Measurements from ENCODE around the gene CLPX. TPM values are rescaled to one million over a fixed set of nuclear protein-coding genes. Genes with fewer than 3 reads are reported as not detected.

CLPX gene
- total and polyA plus RNA-seq, 9 of the 15 experiments (the other 6 are each of a cell fraction or from before 2014, with no cell fraction given) = 11.2 to 83.3 (median 51.3) TPM

DNA sequence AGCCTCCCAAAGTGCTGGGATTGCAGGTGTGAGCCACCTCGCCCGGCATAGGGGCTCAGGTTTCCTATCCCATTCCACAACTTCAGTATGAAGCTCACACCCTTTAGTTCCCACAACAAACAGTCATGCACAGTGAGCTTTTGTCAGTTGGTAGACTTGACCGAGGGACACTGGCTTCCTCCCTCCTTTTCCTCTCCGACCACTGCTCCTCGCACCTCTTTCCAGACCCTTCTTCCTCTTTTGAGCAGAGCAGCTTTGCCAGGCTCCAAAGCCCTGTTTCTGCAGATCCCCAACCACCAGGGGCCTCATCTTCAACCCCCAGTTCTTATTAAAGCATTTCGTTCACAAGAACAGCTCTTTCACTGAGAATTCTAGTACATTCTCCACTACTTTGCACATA lies 38.9 kb upstream of the CLPX start:
- CTCF ChIA-PET (ENCODE audit: low intra/inter-chr PET ratio) = no interaction called here
- Histone ChIP-seq H3K9ac (ENCODE audit: insufficient read depth in 1 of 2, low read depth in 2 of 2, low read length in 2 of 2) (no peak overlapping the region), H2AFZ (ENCODE audit: low read depth, low read length) (no peak overlapping the region)

DNA sequence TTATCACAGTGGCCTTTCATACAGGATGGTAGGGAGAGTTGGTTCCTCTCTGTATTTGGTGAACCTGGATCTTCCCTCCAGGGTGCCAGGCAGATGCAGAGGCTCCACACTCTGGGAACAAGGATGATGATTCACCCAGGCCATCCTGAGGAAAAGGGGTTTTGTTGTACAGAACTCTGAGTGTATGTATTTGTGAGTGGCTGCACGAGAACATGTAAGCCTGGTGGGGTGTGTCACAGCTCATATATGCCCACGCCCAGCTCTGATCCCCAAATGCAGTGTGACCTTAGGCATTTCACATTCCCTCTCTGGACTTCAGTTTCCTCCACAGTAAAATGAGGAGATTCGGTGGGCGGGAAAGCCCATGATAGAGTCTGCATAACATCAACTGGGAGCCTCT lies 37.7 kb upstream of the CLPX start:
- H2AFZ ChIP-seq (ENCODE audit: low read depth, low read length) = 0 out of 2 replicates have a peak overlapping the region, but pooled peaks have one; percentile 12
- ChIA-PET POLR2A (interaction anchor here (0.6 to 0.8 kb wide), 2 partner anchors 82 to 1894 kb away, joined by 4 read pairs; partner anchors contain the start of gene RNU5B-1), CTCF (ENCODE audit: low intra/inter-chr PET ratio) (no interaction called here)
- no peak for ATAC-seq
- no peaks in the 10 kb centered on the region for H3K36me3 ChIP-seq (ENCODE audit: control insufficient read depth, insufficient read depth, low read length)
- in situ Hi-C loops (cut with MboI) = no loop called here
- intact Hi-C loops (cut with micrococcal nuclease) = no loop called here
- H3K27ac ChIP-seq (ENCODE audit: extremely low read depth, low read depth, low read length) = no peak overlapping the region
- no peaks in the 10 kb centered on the region for H3K9me1 ChIP-seq (ENCODE audit: control insufficient read depth, insufficient read depth, low read length)
- peaks cover 12 to 18% of the 10 kb centered on the region in 2 experiments; a peak in 3 of 5 replicates for H3K4me1 ChIP-seq (replicated peaks in 1 of 2; ENCODE audit: control insufficient read depth in 2 of 2, insufficient read depth in 2 of 2, low read length in 2 of 2)
- no peak overlapping the region for H3K4me3 ChIP-seq
- H3K79me2 ChIP-seq (ENCODE audit: control insufficient read depth, insufficient read depth, low read length) = no peaks in the 10 kb centered on the region
- no peak for DNase-seq (ENCODE audit: extremely low read depth in 1 of 4, low spot score in 3 of 4)
- H3K9ac ChIP-seq (ENCODE audit: insufficient read depth in 1 of 2, low read depth in 2 of 2, low read length in 2 of 2) = no peak overlapping the region; a peak in 1 of 4 replicates
- no peaks in the 10 kb centered on the region for H3K27me3 ChIP-seq (ENCODE audit: control insufficient read depth in 2 of 2, insufficient read depth in 2 of 2, low read length in 2 of 2)
- no TSS peak for BruUV-seq (replicated peaks)
- no peak overlapping the region for H3K4me2 ChIP-seq (ENCODE audit: insufficient read depth, low read length)
- 44% methylated on average over 4 of the region's 4 CpGs for WGBS (ENCODE audit: insufficient coverage, low coverage, missing lambda C conversion rate)
- H4K20me1 ChIP-seq (replicated peaks; ENCODE audit: control insufficient read depth, insufficient read depth, low read length) = no peaks in the 10 kb centered on the region
- no peaks in the 10 kb centered on the region for H3K9me3 ChIP-seq (replicated peaks; ENCODE audit: control insufficient read depth, insufficient read depth, low read depth, low read length)
- no peak for FAIRE-seq
- no peak for TF ChIP-seq POLR2G (IDR thresholded peaks at IDR 0.05; ENCODE audit: low read depth, low read length)
- TF ChIP-seq EP300 (IDR thresholded peaks at IDR 0.05; ENCODE audit: low read length) = no peak
- TF ChIP-seq ZNF507 (tag; conservative IDR thresholded peaks at IDR 0.05) = no peak
- no peak for TF ChIP-seq ZNF124 (CRISPR knock-in tag; IDR thresholded peaks at IDR 0.05)
- no peak for TF ChIP-seq CBFA2T3 (IDR thresholded peaks at IDR 0.05)

More for the DNA sequence above, 38.9 kb upstream of the CLPX start:
- no peaks in the 10 kb centered on the region for H3K36me3 ChIP-seq (ENCODE audit: control insufficient read depth, insufficient read depth, low read length)
- 36% methylated on average over 6 of the region's 6 CpGs for WGBS (ENCODE audit: insufficient coverage, low coverage, missing lambda C conversion rate)
- H3K4me2 ChIP-seq (ENCODE audit: insufficient read depth, low read length) = no peak overlapping the region
- 0 out of 2 replicates have a peak, but pooled peaks have one; percentile 24 for TF ChIP-seq SPI1 (IDR thresholded peaks at IDR 0.05; ENCODE audit: borderline replicate concordance, low read depth, low read length)
- TF ChIP-seq, protein P1, sequence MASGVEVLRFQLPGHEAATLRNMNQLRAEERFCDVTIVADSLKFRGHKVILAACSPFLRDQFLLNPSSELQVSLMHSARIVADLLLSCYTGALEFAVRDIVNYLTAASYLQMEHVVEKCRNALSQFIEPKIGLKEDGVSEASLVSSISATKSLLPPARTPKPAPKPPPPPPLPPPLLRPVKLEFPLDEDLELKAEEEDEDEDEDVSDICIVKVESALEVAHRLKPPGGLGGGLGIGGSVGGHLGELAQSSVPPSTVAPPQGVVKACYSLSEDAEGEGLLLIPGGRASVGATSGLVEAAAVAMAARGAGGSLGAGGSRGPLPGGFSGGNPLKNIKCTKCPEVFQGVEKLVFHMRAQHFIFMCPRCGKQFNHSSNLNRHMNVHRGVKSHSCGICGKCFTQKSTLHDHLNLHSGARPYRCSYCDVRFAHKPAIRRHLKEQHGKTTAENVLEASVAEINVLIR (CRISPR knock-in tag; IDR thresholded peaks at IDR 0.05) = no peak
- H3K27ac ChIP-seq (ENCODE audit: extremely low read depth, low read depth, low read length) = no peak overlapping the region
- DNase-seq (ENCODE audit: extremely low read depth in 1 of 4, low spot score in 3 of 4) = no peak
- intact Hi-C loops (cut with micrococcal nuclease) = no loop called here
- H4K20me1 ChIP-seq (replicated peaks; ENCODE audit: control insufficient read depth, insufficient read depth, low read length) = no peaks in the 10 kb centered on the region
- no peak overlapping the region for H3K4me3 ChIP-seq
- H3K9me3 ChIP-seq (replicated peaks; ENCODE audit: control insufficient read depth, insufficient read depth, low read depth, low read length) = no peaks in the 10 kb centered on the region
- H3K9me1 ChIP-seq (ENCODE audit: control insufficient read depth, insufficient read depth, low read length) = no peaks in the 10 kb centered on the region
- FAIRE-seq = no peak
- POLR2A ChIA-PET = interaction anchor here (0.6 to 1.5 kb wide), 4 partner anchors 29 to 81 kb away, joined by 3 read pairs; partner anchors contain the start of gene RNU5B-1
- in situ Hi-C loops (cut with MboI) = no loop called here
- BruUV-seq (replicated peaks) = no TSS peak
- H3K27me3 ChIP-seq (ENCODE audit: control insufficient read depth in 2 of 2, insufficient read depth in 2 of 2, low read length in 2 of 2) = no peaks in the 10 kb centered on the region
- no peak for ATAC-seq
- H3K4me1 ChIP-seq (replicated peaks in 1 of 2; ENCODE audit: control insufficient read depth in 2 of 2, insufficient read depth in 2 of 2, low read length in 2 of 2) = peaks cover 5 to 10% of the 10 kb centered on the region in 2 experiments; a peak in 3 of 5 replicates
- no peaks in the 10 kb centered on the region for H3K79me2 ChIP-seq (ENCODE audit: control insufficient read depth, insufficient read depth, low read length)

Measured in K562 (cell line).